Endothelial cell (in vitro differentiated cells): Measurements from ENCODE around the gene MYO1E. TPM values are rescaled to one million over a fixed set of nuclear protein-coding genes. Genes with fewer than 3 reads are reported as not detected.

Source experiments
- DNase-seq: peaks from one replicate; pipeline ENCODE4 v3.0.0; 2021; ENCODE audit warnings: low spot score
- H3K27ac Mint-ChIP-seq: one replicate; pipeline ENCODE4 v1.8.0; 2021; ENCODE audit warnings: mixed read lengths, inconsistent platforms; ENCODE audit not compliant: unreplicated experiment
- H3K27me3 Mint-ChIP-seq: one replicate; pipeline ENCODE4 v1.8.0; 2021; ENCODE audit warnings: mild to moderate bottlenecking, moderate library complexity, mixed read lengths, inconsistent platforms; ENCODE audit not compliant: unreplicated experiment
- H3K36me3 Mint-ChIP-seq: one replicate; pipeline ENCODE4 v1.8.0; 2021; ENCODE audit warnings: mild to moderate bottlenecking, low read depth, mixed read lengths, inconsistent platforms; ENCODE audit not compliant: unreplicated experiment
- H3K4me1 Mint-ChIP-seq: one replicate; pipeline ENCODE4 v1.8.0; 2021; ENCODE audit warnings: mild to moderate bottlenecking, mixed read lengths, inconsistent platforms; ENCODE audit not compliant: unreplicated experiment
- H3K4me3 Mint-ChIP-seq: one replicate; pipeline ENCODE4 v1.8.0; 2021; ENCODE audit warnings: mild to moderate bottlenecking, mixed read lengths, inconsistent platforms; ENCODE audit not compliant: unreplicated experiment
- H3K9me3 Mint-ChIP-seq: one replicate; pipeline ENCODE4 v1.8.0; 2021; ENCODE audit warnings: mixed read lengths, inconsistent platforms; ENCODE audit not compliant: unreplicated experiment
- total RNA-seq: library from RNA; stranded (reverse); fragmentation: NEBNext Ultra II Directional; extraction: Animal tissue kit (Norgen Biotek cat#: 25700); gene quantifications from one replicate; pipeline ENCODE4 v1.2.1, GENCODE V29; 2021; ENCODE audit not compliant: unreplicated experiment
- TF ChIP-seq, protein P1 (sequence below): fragments of 200-600 bp; sonication (generic); IDR thresholded peaks from one replicate; pipeline ENCODE4 v1.5.0; 2021; ENCODE audit warnings: antibody characterized with exemption; ENCODE audit not compliant: unreplicated experiment

The MYO1E gene
- total RNA-seq, 1 donor from 2014 or later, result 146 TPM

DNA sequence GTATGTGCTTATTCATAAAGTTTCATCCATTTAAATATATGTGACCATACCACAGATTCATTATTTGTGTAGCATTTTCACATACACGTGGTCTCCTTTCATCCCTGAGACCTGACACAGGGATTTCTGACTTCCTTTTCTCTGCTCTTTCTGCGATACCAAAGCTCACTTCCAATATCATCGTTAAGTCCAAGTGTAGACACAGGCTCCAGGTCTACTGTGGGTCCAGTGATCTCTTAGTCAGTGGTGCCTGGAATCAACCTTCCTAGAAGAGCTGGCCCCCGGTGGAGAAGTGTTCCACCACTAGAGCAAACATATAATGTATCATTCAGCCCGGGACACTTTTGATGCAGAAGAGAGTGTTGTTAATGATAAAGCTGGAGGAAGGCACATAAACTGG lies 93.6 kb downstream of the MYO1E start:
- Mint-ChIP-seq H3K4me1 (peaks cover 43% of the 10 kb centered on the region), H3K36me3 (peaks cover 5% of the 10 kb centered on the region), H3K27me3 (peaks cover 3% of the 10 kb centered on the region), H3K27ac (no peak overlapping the region), H3K9me3 (no peaks in the 10 kb centered on the region), H3K4me3 (no peak overlapping the region)
- no peak for DNase-seq
- TF ChIP-seq, protein P1, sequence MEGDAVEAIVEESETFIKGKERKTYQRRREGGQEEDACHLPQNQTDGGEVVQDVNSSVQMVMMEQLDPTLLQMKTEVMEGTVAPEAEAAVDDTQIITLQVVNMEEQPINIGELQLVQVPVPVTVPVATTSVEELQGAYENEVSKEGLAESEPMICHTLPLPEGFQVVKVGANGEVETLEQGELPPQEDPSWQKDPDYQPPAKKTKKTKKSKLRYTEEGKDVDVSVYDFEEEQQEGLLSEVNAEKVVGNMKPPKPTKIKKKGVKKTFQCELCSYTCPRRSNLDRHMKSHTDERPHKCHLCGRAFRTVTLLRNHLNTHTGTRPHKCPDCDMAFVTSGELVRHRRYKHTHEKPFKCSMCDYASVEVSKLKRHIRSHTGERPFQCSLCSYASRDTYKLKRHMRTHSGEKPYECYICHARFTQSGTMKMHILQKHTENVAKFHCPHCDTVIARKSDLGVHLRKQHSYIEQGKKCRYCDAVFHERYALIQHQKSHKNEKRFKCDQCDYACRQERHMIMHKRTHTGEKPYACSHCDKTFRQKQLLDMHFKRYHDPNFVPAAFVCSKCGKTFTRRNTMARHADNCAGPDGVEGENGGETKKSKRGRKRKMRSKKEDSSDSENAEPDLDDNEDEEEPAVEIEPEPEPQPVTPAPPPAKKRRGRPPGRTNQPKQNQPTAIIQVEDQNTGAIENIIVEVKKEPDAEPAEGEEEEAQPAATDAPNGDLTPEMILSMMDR, result no peak

DNA sequence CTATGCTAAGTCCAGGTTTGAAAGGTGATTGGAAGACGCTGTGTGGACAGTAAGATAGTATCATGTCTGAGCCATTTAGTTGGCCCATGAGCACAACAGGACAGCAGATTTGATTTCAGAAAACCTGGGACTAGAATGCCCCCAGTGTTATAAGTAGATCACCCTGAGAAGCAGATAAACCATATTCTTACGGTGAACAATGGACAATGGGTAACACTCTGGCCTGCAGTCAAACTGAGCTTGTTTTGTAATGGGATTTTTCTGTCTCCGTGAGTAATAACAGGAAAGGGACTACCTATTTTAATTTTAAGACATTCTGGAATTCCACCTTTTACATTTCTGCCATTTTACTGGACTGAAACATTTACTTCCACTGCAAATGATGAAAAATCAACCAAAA lies 94.6 kb downstream of the MYO1E start:
- peaks cover 37% of the 10 kb centered on the region for H3K4me1 Mint-ChIP-seq
- TF ChIP-seq, protein P1, result no peak
- no peak for DNase-seq

DNA sequence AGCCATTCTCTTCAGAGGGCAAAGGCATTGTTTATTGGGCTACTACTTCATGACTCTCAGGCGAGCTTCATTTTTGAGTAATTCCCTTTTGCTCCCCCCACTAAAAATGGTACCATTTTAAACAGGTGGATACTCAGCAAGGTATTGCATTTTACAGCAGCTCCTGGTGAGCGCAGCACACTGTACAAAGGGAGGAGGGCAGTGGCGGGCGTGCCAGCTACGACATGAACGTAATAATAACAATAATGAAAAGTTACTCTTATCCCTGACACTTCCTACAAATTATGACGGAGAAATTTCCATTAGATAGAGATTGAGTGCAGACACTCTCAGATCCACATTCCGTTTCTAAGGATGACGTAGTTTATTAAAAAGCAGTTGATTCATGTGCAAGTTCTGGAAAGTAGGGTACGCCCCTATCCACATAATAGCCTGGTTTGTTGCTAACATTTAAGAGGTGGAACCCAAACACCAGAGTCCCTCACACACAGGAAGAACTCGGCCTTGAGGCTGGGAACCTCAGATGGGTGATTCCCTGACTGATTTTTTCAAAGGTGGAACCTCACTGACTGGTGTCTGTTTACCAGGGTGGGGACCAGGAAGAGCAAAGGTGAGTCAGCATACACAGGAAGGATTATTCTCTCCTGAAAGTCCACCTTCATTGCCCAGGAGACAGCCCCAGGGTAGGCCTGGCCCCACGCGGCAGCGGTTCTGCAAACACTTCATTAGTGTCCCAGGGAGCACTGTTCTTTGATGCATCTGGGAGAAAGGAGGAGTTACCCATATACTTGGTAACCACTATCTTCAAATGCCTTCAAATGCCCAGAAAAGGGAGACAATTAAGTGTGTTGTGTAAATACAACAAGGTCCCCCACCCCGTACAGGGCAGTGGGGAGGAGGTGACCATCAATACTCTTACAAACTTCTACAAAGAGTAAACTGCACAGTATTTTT lies 96.2 kb downstream of the MYO1E start:
- no peak for DNase-seq
- Mint-ChIP-seq H3K27ac (no peak overlapping the region), H3K9me3 (no peaks in the 10 kb centered on the region), H3K4me1 (peaks cover 33% of the 10 kb centered on the region), H3K36me3 (no peaks in the 10 kb centered on the region), H3K27me3 (no peaks in the 10 kb centered on the region), H3K4me3 (no peak overlapping the region)
- TF ChIP-seq, protein P1, result no peak

More for the DNA sequence above, 94.6 kb downstream of the MYO1E start:
- H3K9me3 Mint-ChIP-seq, result no peaks in the 10 kb centered on the region
- H3K27ac Mint-ChIP-seq, result peak overlapping the region; percentile 23
- H3K36me3 Mint-ChIP-seq, result peaks cover 1% of the 10 kb centered on the region
- no peak overlapping the region for H3K4me3 Mint-ChIP-seq
- H3K27me3 Mint-ChIP-seq, result peaks cover under 1% of the 10 kb centered on the region

DNA sequence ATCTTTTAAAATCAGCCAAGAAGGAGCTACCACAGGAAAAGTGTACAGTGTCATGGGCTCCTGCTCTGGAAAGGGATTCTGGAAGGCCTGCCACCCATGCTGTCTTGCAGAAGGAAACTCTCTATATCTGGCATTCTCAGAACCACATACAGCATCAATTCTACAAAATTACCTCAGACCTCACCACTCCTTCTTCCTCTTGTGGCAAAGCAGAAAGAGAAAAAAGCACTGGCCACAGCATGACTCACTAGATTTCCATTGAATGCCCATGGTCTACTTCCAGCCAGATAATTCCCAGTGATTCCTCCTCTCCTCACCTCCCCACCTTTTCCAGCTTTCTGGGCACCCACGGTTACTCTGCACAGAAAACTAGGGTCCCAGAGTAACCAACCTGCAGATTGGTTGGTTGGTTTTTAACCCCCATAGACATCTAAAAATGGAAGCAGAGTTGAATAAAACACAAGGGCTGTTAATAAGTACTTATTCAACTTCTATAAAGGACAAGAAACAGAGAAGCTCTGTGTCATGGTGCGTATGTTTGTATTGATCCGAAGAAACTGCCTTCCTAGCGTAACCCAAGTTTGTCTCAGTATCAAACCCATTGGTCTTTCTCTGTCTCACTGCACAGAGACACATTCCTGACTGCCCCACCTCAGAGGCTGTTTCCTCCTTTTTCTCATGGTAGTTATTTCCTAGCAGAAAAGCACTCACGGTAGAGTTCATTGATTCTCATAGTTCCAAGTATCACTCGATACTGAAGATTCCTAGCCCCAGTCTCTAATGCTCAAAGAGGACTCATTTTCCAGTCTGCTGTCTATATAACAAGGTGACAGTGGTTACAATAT lies 98.3 kb downstream of the MYO1E start:
- Mint-ChIP-seq H3K27ac (no peak overlapping the region), H3K4me1 (peaks cover 33% of the 10 kb centered on the region), H3K9me3 (no peaks in the 10 kb centered on the region), H3K4me3 (no peak overlapping the region), H3K36me3 (no peaks in the 10 kb centered on the region), H3K27me3 (no peaks in the 10 kb centered on the region)
- no peak for DNase-seq
- TF ChIP-seq, protein P1, result no peak
